ENCODE data around the gene CENPU.

The CENPU gene

DNA sequence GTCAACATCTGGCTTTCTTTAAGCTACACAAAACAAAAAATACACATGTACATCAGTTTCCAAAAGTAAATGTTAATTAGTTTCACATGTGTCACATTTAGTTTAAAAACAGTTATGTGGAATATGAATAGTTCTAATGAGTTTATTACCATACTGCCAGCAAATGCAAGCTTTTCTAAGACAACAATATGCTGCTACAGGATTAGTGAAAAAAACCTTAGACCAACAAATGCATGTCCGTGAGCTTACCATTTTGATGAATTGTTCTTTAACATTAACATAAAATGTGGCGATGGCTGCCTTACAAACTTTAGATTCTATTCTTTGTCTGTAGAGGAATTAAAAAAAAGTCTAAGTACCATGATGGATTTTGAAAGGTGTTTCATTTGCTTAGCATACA lies 31.8 kb downstream of the CENPU start:
- no peaks in the 10 kb centered on the region for H3K9me3 Mint-ChIP-seq
- no peak for DNase-seq (ENCODE audit: low spot score in 2 of 2)
- peaks cover 58% of the 10 kb centered on the region for H3K36me3 Mint-ChIP-seq

DNA sequence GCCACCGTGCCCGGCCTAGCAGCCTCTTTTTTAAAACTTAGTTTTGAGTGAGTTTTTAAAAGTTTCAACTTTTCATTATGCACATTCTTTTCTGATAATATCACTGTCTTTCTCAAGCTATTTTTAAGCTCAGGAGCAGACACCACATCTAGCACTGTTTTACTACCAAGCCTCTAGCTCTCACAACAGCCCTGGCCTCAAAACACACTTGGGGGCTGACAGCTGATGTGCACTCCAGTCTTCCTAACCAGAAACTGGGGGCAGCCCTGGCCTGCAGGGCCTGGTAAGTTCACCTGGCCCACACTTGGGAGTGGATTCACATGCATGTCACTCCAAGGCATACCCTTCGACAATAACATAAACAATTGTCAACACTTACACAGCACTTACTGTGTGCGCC lies 34.0 kb downstream of the CENPU start:
- Mint-ChIP-seq H3K4me1 (no peaks in the 10 kb centered on the region), H3K9me3 (no peaks in the 10 kb centered on the region), H3K27ac (no peak overlapping the region), H3K36me3 (peaks cover 59% of the 10 kb centered on the region), H3K4me3 (no peak overlapping the region)
- DNase-seq (ENCODE audit: low spot score in 2 of 2) (no peak), ATAC-seq (no peak)

More for the DNA sequence above, 31.8 kb downstream of the CENPU start:
- Mint-ChIP-seq H3K27ac (no peak overlapping the region), H3K4me1 (peaks cover 19% of the 10 kb centered on the region), H3K4me3 (no peak overlapping the region)
- ATAC-seq: no peak

DNA sequence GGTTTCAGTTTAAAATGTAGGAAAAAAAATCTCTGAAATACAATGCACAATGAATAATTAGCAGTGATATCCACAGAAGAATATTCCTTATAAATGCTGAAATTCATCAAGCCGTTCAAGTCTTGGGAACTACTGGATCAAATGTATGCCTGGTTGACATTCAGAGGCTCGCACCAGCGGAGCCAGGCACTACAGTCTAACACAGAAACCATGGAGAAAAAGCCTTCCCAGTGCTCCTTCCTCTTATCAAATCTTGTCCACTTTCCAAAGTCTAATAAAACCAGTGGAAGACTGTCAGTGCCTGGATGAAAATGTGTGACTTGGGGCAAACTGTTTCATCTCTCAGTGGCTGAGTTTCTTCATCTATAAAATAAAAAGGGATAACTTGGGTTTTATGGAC lies 35.9 kb downstream of the CENPU start:
- Mint-ChIP-seq H3K4me1 (no peaks in the 10 kb centered on the region), H3K27ac (no peak overlapping the region), H3K36me3 (peaks cover 71% of the 10 kb centered on the region), H3K4me3 (no peak overlapping the region), H3K9me3 (no peaks in the 10 kb centered on the region)
- ATAC-seq (no peak), DNase-seq (ENCODE audit: low spot score in 2 of 2) (no peak)

DNA sequence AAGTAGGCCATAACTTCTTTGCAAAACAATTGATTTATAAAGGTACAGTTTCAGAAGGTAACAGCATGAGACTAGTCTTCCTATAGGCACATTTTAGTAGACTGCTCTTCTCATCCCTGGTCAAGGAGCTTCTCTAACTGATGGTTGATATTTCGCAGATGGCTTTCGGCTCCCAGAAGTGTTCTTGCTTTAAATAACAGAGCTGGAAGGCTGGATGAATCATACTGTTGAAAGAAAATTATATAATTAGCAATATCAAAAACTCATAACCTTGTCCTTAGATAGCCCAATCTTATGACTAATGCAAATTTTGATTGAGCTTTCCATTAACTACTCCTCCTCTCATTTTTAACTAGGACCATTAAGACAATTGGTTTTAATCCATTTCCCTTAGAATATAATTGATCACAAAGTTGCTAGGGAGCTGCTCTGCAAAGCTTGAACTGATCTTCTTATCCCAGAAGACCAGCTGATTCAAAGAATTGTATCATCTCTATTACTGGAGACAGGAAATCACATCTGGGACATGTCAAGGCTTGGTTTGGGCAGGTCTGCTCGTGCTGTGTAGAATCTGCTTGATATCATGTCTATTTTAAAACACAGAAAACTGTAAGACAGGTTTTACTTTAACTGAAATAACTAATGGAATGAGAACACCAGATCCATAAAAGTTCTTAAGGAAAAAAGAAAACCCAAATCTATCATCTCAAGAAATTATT lies 38.6 kb downstream of the CENPU start:
- H3K27ac Mint-ChIP-seq: no peak overlapping the region
- no peak for ATAC-seq

DNA sequence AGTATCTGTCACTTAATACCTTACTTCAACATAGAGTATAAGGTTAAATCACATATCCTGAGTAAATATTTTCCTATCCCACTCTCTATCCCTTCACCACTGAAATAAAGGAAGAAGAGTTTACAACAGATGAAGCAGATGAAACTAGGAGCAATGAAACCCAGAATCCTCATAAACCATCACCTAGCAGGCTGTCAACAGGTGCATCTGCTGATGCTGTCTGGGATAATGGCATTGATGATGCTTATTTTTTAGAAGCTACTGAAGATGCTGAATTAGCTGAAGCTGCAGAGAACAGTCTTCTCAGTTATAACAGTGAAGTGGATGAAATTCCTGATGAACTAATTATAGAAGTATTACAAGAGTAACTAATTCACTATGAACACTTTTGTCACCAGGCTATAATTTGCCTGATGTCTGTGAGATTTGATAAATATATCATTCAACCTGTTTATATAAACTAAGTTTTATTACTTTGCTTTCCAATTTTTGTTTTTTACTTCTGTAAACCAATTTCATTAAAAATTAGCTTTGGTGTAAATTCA lies 39.4 kb downstream of the CENPU start:
- Mint-ChIP-seq H3K9me3 (no peaks in the 10 kb centered on the region), H3K4me3 (no peak overlapping the region), H3K36me3 (peaks cover 71% of the 10 kb centered on the region), H3K27ac (no peak overlapping the region), H3K4me1 (no peaks in the 10 kb centered on the region)
- DNase-seq (ENCODE audit: low spot score in 2 of 2) (no peak), ATAC-seq (no peak)

More for the DNA sequence above, 38.6 kb downstream of the CENPU start:
- no peaks in the 10 kb centered on the region for H3K4me1 Mint-ChIP-seq
- no peak overlapping the region for H3K4me3 Mint-ChIP-seq
- no peaks in the 10 kb centered on the region for H3K9me3 Mint-ChIP-seq
- H3K36me3 Mint-ChIP-seq: peaks cover 71% of the 10 kb centered on the region
- DNase-seq (ENCODE audit: low spot score in 2 of 2): no peak

DNA sequence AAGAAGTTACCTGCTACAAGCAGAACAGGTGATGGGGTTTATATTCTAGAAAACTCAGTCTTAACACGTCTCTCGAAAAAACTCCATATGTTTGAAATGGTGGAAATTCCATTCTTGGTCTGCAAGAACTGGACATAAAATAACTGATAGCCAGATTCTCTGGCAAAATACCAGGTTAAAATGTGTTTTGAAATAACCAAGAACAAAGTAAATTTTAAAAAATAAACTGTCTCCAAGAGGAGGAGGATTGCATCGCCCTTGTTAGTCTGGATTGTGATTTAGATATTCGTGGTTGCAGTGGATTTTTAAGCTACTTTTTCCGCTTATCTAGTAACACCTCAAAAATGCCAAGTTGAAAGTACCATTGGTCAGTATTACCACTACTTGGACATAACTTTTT lies 40.8 kb downstream of the CENPU start:
- H3K9me3 Mint-ChIP-seq: no peaks in the 10 kb centered on the region
- H3K4me3 Mint-ChIP-seq: no peak overlapping the region
- no peak for ATAC-seq
- H3K36me3 Mint-ChIP-seq: peaks cover 66% of the 10 kb centered on the region
- H3K4me1 Mint-ChIP-seq: no peaks in the 10 kb centered on the region
- DNase-seq (ENCODE audit: low spot score in 2 of 2): no peak
- H3K27ac Mint-ChIP-seq: no peak overlapping the region

DNA sequence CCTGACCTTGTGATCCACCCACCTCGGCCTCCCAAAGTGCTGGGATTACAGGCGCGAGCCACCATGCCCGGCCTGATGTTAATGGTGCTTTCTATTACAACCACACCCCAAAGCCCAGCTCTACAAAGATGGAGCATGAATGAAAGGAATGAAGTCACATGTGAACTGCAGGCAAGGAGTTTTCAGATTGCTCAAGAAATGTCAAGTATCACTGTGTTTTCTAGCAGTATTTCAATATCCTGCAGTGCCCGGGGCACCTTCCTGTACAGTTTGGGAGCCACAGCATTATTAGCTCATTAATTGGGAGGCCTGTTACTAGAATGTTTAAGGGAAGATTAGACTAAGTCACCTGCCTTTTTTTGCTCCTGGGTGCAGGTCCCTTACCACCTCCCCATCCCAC lies 44.2 kb downstream of the CENPU start:
- no peak overlapping the region for H3K4me3 Mint-ChIP-seq
- H3K9me3 Mint-ChIP-seq: no peaks in the 10 kb centered on the region
- ATAC-seq (no peak), DNase-seq (ENCODE audit: low spot score in 2 of 2) (no peak)
- H3K4me1 Mint-ChIP-seq: peaks cover 2% of the 10 kb centered on the region
- H3K27ac Mint-ChIP-seq: no peak overlapping the region
- H3K36me3 Mint-ChIP-seq: peaks cover 40% of the 10 kb centered on the region

DNA sequence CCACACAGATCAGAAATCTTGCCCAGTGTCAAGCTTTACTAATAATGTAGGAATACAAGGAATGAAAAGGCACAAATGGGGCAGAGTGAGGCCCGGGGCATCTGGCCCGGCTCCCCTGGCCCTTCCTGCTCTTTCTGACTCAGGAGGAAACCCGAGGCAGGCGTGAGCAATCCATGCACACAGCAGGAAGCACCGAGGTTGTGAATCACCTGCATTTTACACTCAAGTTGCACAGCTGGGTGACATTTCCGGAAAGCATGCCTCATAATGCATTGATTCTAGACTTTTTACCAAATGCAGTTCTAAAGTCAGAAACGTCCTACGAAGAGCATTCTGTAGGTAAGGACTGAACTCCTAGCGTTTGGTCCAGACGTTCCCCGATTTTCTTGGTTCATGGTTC lies 45.4 kb downstream of the CENPU start:
- no peak overlapping the region for H3K4me3 Mint-ChIP-seq
- no peak for DNase-seq (ENCODE audit: low spot score in 2 of 2)
- H3K36me3 Mint-ChIP-seq: peaks cover 33% of the 10 kb centered on the region
- peak; percentile 73 for ATAC-seq
- peaks cover 8% of the 10 kb centered on the region for H3K4me1 Mint-ChIP-seq
- H3K9me3 Mint-ChIP-seq: no peaks in the 10 kb centered on the region
- H3K27ac Mint-ChIP-seq: no peak overlapping the region

DNA sequence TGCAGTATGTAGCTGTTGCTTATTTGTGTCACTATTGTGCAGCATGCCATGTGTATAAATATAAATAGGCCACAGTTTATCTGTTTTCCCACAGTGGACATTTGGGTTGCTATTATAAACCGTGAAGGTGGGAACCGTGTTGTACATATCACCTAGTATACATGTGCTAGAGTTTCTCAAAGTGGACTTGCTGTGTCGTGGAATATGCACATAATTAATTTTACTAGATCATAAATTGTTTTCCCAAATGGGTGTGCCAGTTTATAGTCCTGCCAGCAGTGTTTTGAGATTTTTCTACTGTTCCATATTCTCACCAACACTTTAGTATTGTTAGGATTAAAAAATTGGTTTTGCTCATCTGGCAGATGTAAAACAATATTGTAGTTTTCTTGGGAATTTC lies 45.9 kb downstream of the CENPU start:
- Mint-ChIP-seq H3K4me3 (no peak overlapping the region), H3K36me3 (peaks cover 32% of the 10 kb centered on the region), H3K4me1 (peaks cover 8% of the 10 kb centered on the region), H3K27ac (no peak overlapping the region), H3K9me3 (no peaks in the 10 kb centered on the region)
- no peak for DNase-seq (ENCODE audit: low spot score in 2 of 2)
- ATAC-seq: no peak

DNA sequence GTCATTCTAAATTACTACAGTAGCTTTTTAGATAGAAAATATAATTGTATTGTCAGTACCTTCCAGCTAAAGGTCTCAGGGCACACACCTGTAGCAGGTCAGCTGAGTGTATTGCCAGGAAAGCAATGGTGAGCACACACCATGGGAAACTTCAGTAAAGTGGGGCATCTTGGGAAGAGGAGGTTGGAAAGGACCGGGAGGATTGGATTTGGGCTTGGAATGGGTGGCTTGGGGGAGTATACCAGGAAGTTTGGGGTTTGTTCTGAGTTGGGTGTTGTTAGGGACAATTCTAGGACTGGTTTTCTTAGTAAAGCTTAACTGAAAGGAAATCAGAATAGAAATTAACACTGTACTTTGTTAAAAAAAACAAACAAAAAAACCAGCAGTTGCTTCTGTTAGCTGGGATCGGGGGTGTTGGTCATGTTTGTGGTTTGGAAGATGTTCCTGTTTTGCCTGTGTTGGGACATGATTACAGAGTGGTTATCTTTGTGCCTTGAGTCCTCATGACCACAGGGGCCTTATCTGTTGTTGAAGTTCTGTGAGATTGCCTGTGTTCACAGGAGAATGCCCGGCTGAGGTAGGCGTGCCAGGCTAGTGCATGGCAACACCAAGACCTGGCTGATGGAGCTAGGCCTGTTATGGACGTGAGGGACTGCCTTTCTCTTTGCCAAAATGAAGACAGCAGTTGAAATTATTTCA lies 49.3 kb downstream of the CENPU start:
- ATAC-seq (no peak), DNase-seq (ENCODE audit: low spot score in 2 of 2) (no peak)
- peaks cover 18% of the 10 kb centered on the region for H3K36me3 Mint-ChIP-seq
- peaks cover 8% of the 10 kb centered on the region for H3K4me1 Mint-ChIP-seq
- no peak overlapping the region for H3K4me3 Mint-ChIP-seq
- H3K27ac Mint-ChIP-seq: no peak overlapping the region
- no peaks in the 10 kb centered on the region for H3K9me3 Mint-ChIP-seq

DNA sequence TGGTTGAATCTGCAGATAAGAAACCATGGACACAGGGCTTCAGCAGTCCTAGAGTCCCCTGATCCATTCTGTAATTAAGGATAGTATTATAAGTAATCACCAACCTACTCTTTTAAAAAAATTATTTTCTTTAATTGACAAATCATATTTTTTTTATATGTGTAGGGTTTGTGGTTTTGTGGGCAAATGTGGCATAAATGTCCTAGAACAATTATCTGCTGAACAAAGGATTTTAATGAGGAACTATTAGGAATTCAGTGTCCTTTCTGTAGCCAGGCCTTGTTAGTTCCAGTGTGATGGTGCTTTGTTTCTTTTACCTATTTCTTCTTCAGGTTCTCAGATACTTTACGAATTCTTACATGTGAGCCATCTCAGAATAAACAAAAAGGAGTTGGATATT lies 52.0 kb downstream of the CENPU start:
- Mint-ChIP-seq H3K36me3 (peaks cover 18% of the 10 kb centered on the region), H3K4me1 (peaks cover 8% of the 10 kb centered on the region), H3K4me3 (no peak overlapping the region), H3K9me3 (no peaks in the 10 kb centered on the region), H3K27ac (no peak overlapping the region)
- no peak for DNase-seq (ENCODE audit: low spot score in 2 of 2)
- ATAC-seq: no peak

DNA sequence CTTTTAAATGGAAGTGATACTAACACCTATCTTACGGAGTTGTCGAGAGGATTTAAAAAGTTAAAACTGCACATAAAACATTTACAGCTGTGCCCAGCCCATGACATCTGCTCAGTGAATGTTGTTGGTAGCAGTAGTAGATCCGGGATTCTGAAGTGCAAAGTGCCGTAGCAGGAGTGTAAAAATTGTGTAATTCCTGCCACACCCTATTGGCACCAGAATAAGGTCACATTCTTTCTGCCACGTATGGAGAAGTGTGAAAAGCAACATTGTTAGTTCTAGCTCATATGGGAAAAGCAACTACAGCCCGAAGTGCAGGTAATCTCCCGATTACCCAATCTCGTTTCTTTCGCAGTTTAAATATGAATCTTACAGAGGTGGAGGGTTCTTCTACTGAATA lies 53.2 kb downstream of the CENPU start:
- DNase-seq (ENCODE audit: low spot score in 2 of 2): no peak
- Mint-ChIP-seq H3K4me3 (no peak overlapping the region), H3K36me3 (peaks cover 19% of the 10 kb centered on the region), H3K27ac (no peak overlapping the region), H3K9me3 (no peaks in the 10 kb centered on the region), H3K4me1 (peaks cover 8% of the 10 kb centered on the region)
- ATAC-seq: no peak

DNA sequence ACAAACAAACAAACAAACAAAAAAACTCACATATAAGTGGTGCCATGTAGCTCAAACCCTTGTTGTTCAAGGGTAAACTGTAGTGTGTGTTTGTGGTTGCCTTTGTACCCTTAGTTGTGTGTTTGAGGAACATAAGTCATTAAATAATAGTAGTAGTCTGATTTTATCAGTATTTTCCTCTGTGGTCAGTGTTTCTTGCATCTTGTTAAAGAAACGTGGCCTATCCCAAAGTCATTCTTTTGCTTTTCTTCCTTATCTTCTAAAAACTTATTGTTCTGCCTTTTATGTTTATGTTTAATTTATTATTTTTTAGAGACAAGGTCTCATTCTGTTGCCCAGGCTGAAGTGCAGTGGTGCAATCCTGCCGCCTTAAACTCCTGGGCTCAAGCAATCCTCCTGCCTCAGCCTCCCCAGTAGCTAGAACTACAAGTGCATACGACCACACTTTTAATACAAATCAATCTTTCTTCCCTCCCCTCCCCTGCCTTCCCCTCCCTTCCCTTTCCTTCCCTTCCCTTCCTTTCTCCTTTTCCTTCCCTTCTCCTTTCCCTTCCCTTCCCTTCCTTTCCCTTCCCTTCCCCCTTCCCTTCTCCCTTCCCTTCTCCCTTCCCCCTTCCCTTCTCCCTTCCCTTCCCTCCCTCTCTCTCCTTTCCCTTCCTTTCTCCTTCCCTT lies 57.9 kb downstream of the CENPU start:
- Mint-ChIP-seq H3K27ac (no peak overlapping the region), H3K9me3 (no peaks in the 10 kb centered on the region), H3K4me3 (no peak overlapping the region)

DNA sequence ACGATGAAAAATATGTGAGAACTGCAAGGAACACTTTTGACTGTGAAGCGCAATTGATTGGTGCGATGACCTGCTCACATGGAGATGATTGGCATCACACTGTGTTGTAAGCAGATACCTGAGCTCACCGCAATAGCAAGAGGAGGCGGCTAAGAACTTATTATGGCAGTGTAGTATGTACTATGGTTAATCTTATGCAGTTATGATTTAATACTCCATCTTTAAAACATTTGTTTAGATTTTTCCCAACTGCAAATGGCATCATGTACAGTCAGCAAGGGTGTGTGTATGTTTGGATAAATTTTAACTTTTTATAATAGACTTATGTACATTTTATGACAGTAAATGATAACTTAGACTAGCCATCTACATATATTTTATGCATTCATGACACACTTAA lies 58.9 kb downstream of the CENPU start:
- no peak for DNase-seq (ENCODE audit: low spot score in 2 of 2)
- H3K27ac Mint-ChIP-seq: no peak overlapping the region
- peaks cover under 1% of the 10 kb centered on the region for H3K4me1 Mint-ChIP-seq
- no peaks in the 10 kb centered on the region for H3K9me3 Mint-ChIP-seq
- no peak for ATAC-seq
- peaks cover 35% of the 10 kb centered on the region for H3K36me3 Mint-ChIP-seq
- no peak overlapping the region for H3K4me3 Mint-ChIP-seq

More for the DNA sequence above, 57.9 kb downstream of the CENPU start:
- no peaks in the 10 kb centered on the region for H3K4me1 Mint-ChIP-seq
- no peak for ATAC-seq
- H3K36me3 Mint-ChIP-seq: peaks cover 35% of the 10 kb centered on the region
- DNase-seq (ENCODE audit: low spot score in 2 of 2): no peak

DNA sequence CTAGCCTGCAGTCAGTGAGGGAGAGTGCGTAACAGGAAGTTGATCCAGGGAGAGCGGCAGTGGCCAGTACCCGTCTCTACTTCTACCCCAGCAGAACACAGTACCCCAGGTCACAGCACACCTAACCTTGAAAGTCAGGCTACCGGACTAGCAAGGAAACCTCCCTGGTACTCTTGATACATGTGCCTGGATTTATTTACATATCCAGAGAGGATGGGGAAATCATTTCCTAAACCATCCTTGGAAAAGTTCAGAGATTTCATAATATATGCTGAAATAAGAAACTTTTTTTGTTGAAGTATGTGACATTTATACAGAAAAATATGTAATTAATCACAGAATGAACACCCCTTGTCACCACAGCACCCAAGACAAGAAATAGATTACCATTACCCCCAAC lies 59.9 kb downstream of the CENPU start:
- ATAC-seq (no peak), DNase-seq (ENCODE audit: low spot score in 2 of 2) (no peak)
- Mint-ChIP-seq H3K4me1 (peaks cover 11% of the 10 kb centered on the region), H3K27ac (no peak overlapping the region), H3K4me3 (no peak overlapping the region), H3K36me3 (peaks cover 38% of the 10 kb centered on the region), H3K9me3 (no peaks in the 10 kb centered on the region)

DNA sequence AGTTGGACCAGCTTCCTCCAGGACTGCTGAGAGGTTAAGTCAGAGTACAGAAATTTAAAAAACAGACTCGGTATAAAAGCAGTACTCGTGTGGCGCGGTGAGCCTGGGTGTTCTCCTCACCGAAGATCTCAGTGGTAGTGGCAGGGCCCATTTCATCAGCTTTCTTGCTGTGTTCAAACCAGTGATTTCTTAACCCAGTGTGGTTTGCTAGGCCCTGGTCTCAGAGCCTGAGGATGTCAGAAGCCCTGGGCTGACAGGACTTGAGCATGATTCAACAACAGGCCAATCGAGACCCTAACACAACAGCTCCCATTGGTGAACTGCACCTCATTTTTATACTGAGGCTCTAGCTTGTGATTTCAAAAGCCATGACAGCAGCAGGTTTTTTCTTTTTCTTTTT lies 61.2 kb downstream of the CENPU start:
- no peak for ATAC-seq
- H3K9me3 Mint-ChIP-seq: no peaks in the 10 kb centered on the region

More for the DNA sequence above, 61.2 kb downstream of the CENPU start:
- Mint-ChIP-seq H3K4me3 (no peak overlapping the region), H3K4me1 (peaks cover 24% of the 10 kb centered on the region), H3K27ac (no peak overlapping the region), H3K36me3 (peaks cover 41% of the 10 kb centered on the region)
- no peak for DNase-seq (ENCODE audit: low spot score in 2 of 2)

Data from stimulated activated effector memory CD8-positive, alpha-beta T cell treated with anti-CD3 and anti-CD28 coated beads, Interleukin-12 subunit alpha, Interleukin-12 subunit beta, amount 100 ng/mL, for 72 hours (primary cell).